Fibroblast of gingiva (primary cell): ENCODE results near the gene FOXD1.
A peak's percentile ranks its signal among the peaks of the same experiment; 100 is the strongest.
"Not testable (repeated sequence)": the region's sequence is repeated elsewhere in the genome, so short reads cannot be mapped to it uniquely, and the experiment has no call there.

Source experiments
- DNase-seq: peaks from one replicate; pipeline ENCODE4 v3.0.0-alpha.2; 2011; ENCODE audit warnings: low read depth

The FOXD1 gene

GRCh38 chr5:73460133-73460532 lies 11.6 kb upstream of the FOXD1 start:
- DNase-seq, result no peak

- DNase-seq, result no peak
Observed at GRCh38 chr5:73459366-73459765, 10.8 kb upstream of the FOXD1 start.

GRCh38 chr5:73456462-73456861 lies 7.9 kb upstream of the FOXD1 start:
- not testable (repeated sequence) for DNase-seq

GRCh38 chr5:73454379-73455036 lies 5.9 kb upstream of the FOXD1 start:
- DNase-seq, result peak; percentile 27

GRCh38 chr5:73452215-73452614 lies 3.6 kb upstream of the FOXD1 start:
- DNase-seq, result no peak

GRCh38 chr5:73451224-73452130 lies 2.9 kb upstream of the FOXD1 start:
- peak; percentile 42 for DNase-seq

GRCh38 chr5:73450672-73451223 lies 2.2 kb upstream of the FOXD1 start:
- DNase-seq, result peak; percentile 14

- DNase-seq, result no peak
Observed at GRCh38 chr5:73450137-73450536, 1.6 kb upstream of the FOXD1 start.

GRCh38 chr5:73447530-73448462 lies 781 bp downstream of the FOXD1 start:
- DNase-seq, result peak; percentile 59

GRCh38 chr5:73446631-73447529 lies 1.7 kb downstream of the FOXD1 start:
- peak; percentile 29 for DNase-seq

- no peak for DNase-seq
Observed at GRCh38 chr5:73445665-73446630, 2.6 kb downstream of the FOXD1 start.

- DNase-seq, result no peak
Observed at GRCh38 chr5:73444499-73445438, 3.8 kb downstream of the FOXD1 start.

- DNase-seq, result no peak
Observed at GRCh38 chr5:73443829-73444498, 4.6 kb downstream of the FOXD1 start.

- no peak for DNase-seq
Observed at GRCh38 chr5:73442996-73443627, 5.5 kb downstream of the FOXD1 start.

- no peak for DNase-seq
Observed at GRCh38 chr5:73442231-73442811, 6.3 kb downstream of the FOXD1 start.

- no peak for DNase-seq
Observed at GRCh38 chr5:73441378-73441777, 7.2 kb downstream of the FOXD1 start.

- no peak for DNase-seq
Observed at GRCh38 chr5:73440262-73440661, 8.3 kb downstream of the FOXD1 start.
